Lung (tissue), 12 donors: ENCODE data around the gene ZSWIM1. TPM values are rescaled to one million over a fixed set of nuclear protein-coding genes. Genes with fewer than 3 reads are reported as not detected.
A peak's percentile ranks its signal among the peaks of the same experiment; 100 is the strongest.

ENCODE experiments used
- ATAC-seq: fragments of 200-7000 bp; cut with Tn5 transposase; one replicate; pipeline ENCODE4 v1.9.1; 2020; ENCODE audit warnings: moderate number of reproducible peaks; ENCODE audit not compliant: insufficient read depth, low FRiP score
- DNase-seq, 3 donors: peaks; one replicate each; pipeline ENCODE4 v3.0.0-alpha.2; 2013 to 2017
- H3K27ac ChIP-seq, 2 donors: one replicate each; pipeline ENCODE4 v1.5.1; 2013; ENCODE audit warnings: mild to moderate bottlenecking in 2 of 2, moderate library complexity in 2 of 2, control low read depth in 1 of 2, inconsistent platforms in 1 of 2, low read depth in 1 of 2, low read length in 1 of 2
- H3K27me3 ChIP-seq, 3 donors: one replicate each; pipeline ENCODE4 v1.5.1; 2013; ENCODE audit warnings: low read length in 2 of 3; ENCODE audit not compliant: control insufficient read depth in 3 of 3, insufficient read depth in 3 of 3
- H3K36me3 ChIP-seq, 4 donors: one replicate each; pipeline ENCODE4 v1.5.1; 2013; ENCODE audit warnings: low read length in 4 of 4, mild to moderate bottlenecking in 1 of 4, moderate library complexity in 1 of 4; ENCODE audit not compliant: control insufficient read depth in 4 of 4, insufficient read depth in 4 of 4
- H3K4me1 ChIP-seq, 5 donors: one replicate each; pipeline ENCODE4 v1.5.1; 2013; ENCODE audit warnings: low read length in 5 of 5, mild to moderate bottlenecking in 2 of 5, moderate library complexity in 1 of 5; ENCODE audit not compliant: control insufficient read depth in 5 of 5, insufficient read depth in 5 of 5
- H3K4me3 ChIP-seq: one replicate; pipeline ENCODE4 v1.5.1; 2013; ENCODE audit warnings: mild to moderate bottlenecking, control low read depth, moderate library complexity
- H3K9ac ChIP-seq, 2 donors: one replicate each; pipeline ENCODE4 v1.5.1; 2013; ENCODE audit warnings: low read length in 2 of 2, control low read depth in 1 of 2; ENCODE audit not compliant: insufficient read depth in 1 of 2
- H3K9me3 ChIP-seq, 4 donors: one replicate each; pipeline ENCODE4 v1.5.1; 2013; ENCODE audit warnings: low read length in 3 of 4, mild to moderate bottlenecking in 1 of 4, moderate library complexity in 1 of 4; ENCODE audit not compliant: control insufficient read depth in 4 of 4, insufficient read depth in 3 of 4
- CTCF ChIP-seq: IDR thresholded peaks from 2 replicates; pipeline ENCODE4 v1.5.1; 2012; ENCODE audit warnings: mild to moderate bottlenecking; ENCODE audit errors: control extremely low read depth, extremely low read depth
- WGBS, 2 donors: extraction: QIAGEN DNeasy Blood & Tissue Kit; methylation state at CpG; one replicate each; pipeline ENCODE4 v1.1.7; 2013; 5-methylcytosine and 5-hydroxymethylcytosine counted together
- polyA plus RNA-seq, 2 donors: library from polyadenylated mRNA; stranded (reverse); fragments of 200-250 nt; gene quantifications; one replicate each; pipeline ENCODE4 v1.2.1, GENCODE V29; 2013
- total RNA-seq, 2 donors: library from RNA; depleted of rRNA in 1 of 2; stranded (reverse); fragments of >200 nt in 1 of 2; gene quantifications; one replicate each; pipeline ENCODE4 v1.2.1, GENCODE V29; 2014 to 2021
- donor health status: control.
- donor health status: control.
- donor health status: Bipolar disorder and iron deficiency.
- donor health status: healthy.
- donor health status: DM: yes; HTN: yes; CAD: no.

ZSWIM1 gene
- total and polyA plus RNA-seq, 4 donors, result 3.7 to 11.1 (median 5.2) TPM

- DNase-seq, result peak; percentile 85 to 87 (median 86)
- ATAC-seq, result peak; percentile 13
- no peak for TF ChIP-seq CTCF
These were observed 53.1 kb downstream of the ZSWIM1 start for GRCh38 chr20:45934046-45934585.

More at GRCh38 chr20:45934046-45934585, 53.1 kb downstream of the ZSWIM1 start:
- Histone ChIP-seq H3K9ac (peak overlapping the region; percentile 83 to 92), H3K4me1 (peaks cover 0 to 9% (median 2%) of the 10 kb centered on the region in 5 donors), H3K4me3 (peak overlapping the region; percentile 57), H3K36me3 (peaks cover 7 to 20% (median 16%) of the 10 kb centered on the region in 4 donors), H3K27ac (peak overlapping the region; percentile 97 to 100), H3K27me3 (no peaks in the 10 kb centered on the region), H3K9me3 (no peaks in the 10 kb centered on the region)
- WGBS, 2 donors, result 0% methylated on average over 32 to 34 of the region's 34 CpGs

Other genes with a start within 250 kb of the ZSWIM1 start
- gene WFDC9, start 249.9 kb upstream of the ZSWIM1 start, total RNA-seq, result not detected
- not detected for gene WFDC9, start 249.9 kb upstream of the ZSWIM1 start, polyA plus RNA-seq
- gene WFDC11, start 211.0 kb upstream of the ZSWIM1 start, total RNA-seq, result not detected
- gene WFDC11, start 211.0 kb upstream of the ZSWIM1 start, polyA plus RNA-seq, result not detected
- gene WFDC13, start 179.2 kb upstream of the ZSWIM1 start, total RNA-seq, result under 1 TPM in 1 of 2 donors, not detected in 1; 0.17 TPM
- gene WFDC13, start 179.2 kb upstream of the ZSWIM1 start, polyA plus RNA-seq, result under 1 TPM; 0.03 to 0.10 TPM
- gene WFDC10B, start 176.2 kb upstream of the ZSWIM1 start, total RNA-seq, result 1 to 10 TPM in 1 of 2 donors, not detected in 1; 2.0 TPM
- gene WFDC10B, start 176.2 kb upstream of the ZSWIM1 start, polyA plus RNA-seq, result 1 to 10 TPM; 1.5 to 2.0 TPM
- not detected for gene SPINT4, start 158.9 kb upstream of the ZSWIM1 start, total RNA-seq
- gene SPINT4, start 158.9 kb upstream of the ZSWIM1 start, polyA plus RNA-seq, result not detected
- 1 to 10 TPM; 1.8 to 3.6 TPM for gene WFDC3, start 89.3 kb upstream of the ZSWIM1 start, total RNA-seq
- gene WFDC3, start 89.3 kb upstream of the ZSWIM1 start, polyA plus RNA-seq, result 10 to 100 TPM; 11.4 to 20.9 TPM
- gene DNTTIP1, start 89.3 kb upstream of the ZSWIM1 start, total RNA-seq, result 10 to 100 TPM; 21.1 to 38.5 TPM
- 10 to 100 TPM; 66.4 to 72.1 TPM for gene DNTTIP1, start 89.3 kb upstream of the ZSWIM1 start, polyA plus RNA-seq
- gene UBE2C, start 68.6 kb upstream of the ZSWIM1 start, total RNA-seq, result 1 to 10 TPM; 2.5 to 3.9 TPM
- 10 to 100 TPM in 1 of 2 donors, 1 to 10 TPM in 1; 7.2 to 17.0 TPM for gene UBE2C, start 68.6 kb upstream of the ZSWIM1 start, polyA plus RNA-seq
- gene TNNC2, start 53.9 kb upstream of the ZSWIM1 start, total RNA-seq, result under 1 TPM in 1 of 2 donors, not detected in 1; 0.54 TPM
- gene TNNC2, start 53.9 kb upstream of the ZSWIM1 start, polyA plus RNA-seq, result 1 to 10 TPM; 1.1 to 1.5 TPM
- gene SNX21, start 47.4 kb upstream of the ZSWIM1 start, total RNA-seq, result 10 to 100 TPM; 30.9 to 34.4 TPM
- 10 to 100 TPM; 15.9 to 16.2 TPM for gene SNX21, start 47.4 kb upstream of the ZSWIM1 start, polyA plus RNA-seq
- gene ACOT8, start 23.8 kb upstream of the ZSWIM1 start, total RNA-seq, result 10 to 100 TPM; 24.7 to 29.7 TPM
- 10 to 100 TPM; 34.0 to 34.3 TPM for gene ACOT8, start 23.8 kb upstream of the ZSWIM1 start, polyA plus RNA-seq
- gene ZSWIM3, start 23.6 kb upstream of the ZSWIM1 start, total RNA-seq, result 1 to 10 TPM; 3.7 to 5.2 TPM
- 1 to 10 TPM; 1.7 to 3.0 TPM for gene ZSWIM3, start 23.6 kb upstream of the ZSWIM1 start, polyA plus RNA-seq
- 1 to 10 TPM; 2.1 to 3.8 TPM for gene SPATA25, start 6.4 kb downstream of the ZSWIM1 start, total RNA-seq
- under 1 TPM; 0.77 to 0.97 TPM for gene SPATA25, start 6.4 kb downstream of the ZSWIM1 start, polyA plus RNA-seq
- gene NEURL2, start 10.0 kb downstream of the ZSWIM1 start, total RNA-seq, result 1 to 10 TPM; 5.8 to 8.3 TPM
- 1 to 10 TPM; 1.5 to 3.9 TPM for gene NEURL2, start 10.0 kb downstream of the ZSWIM1 start, polyA plus RNA-seq
- 100 to 1,000 TPM in 1 of 2 donors, 10 to 100 TPM in 1; 72.2 to 170 TPM for gene CTSA, start 10.1 kb downstream of the ZSWIM1 start, total RNA-seq
- gene CTSA, start 10.1 kb downstream of the ZSWIM1 start, polyA plus RNA-seq, result 100 to 1,000 TPM; 109 to 247 TPM
- gene PLTP, start 30.9 kb downstream of the ZSWIM1 start, total RNA-seq, result 10 to 100 TPM; 63.6 to 97.7 TPM
- 100 to 1,000 TPM in 1 of 2 donors, 10 to 100 TPM in 1; 26.9 to 125 TPM for gene PLTP, start 30.9 kb downstream of the ZSWIM1 start, polyA plus RNA-seq
- 10 to 100 TPM; 27.7 to 48.1 TPM for gene PCIF1, start 53.5 kb downstream of the ZSWIM1 start, total RNA-seq
- gene PCIF1, start 53.5 kb downstream of the ZSWIM1 start, polyA plus RNA-seq, result 10 to 100 TPM; 28.4 to 35.6 TPM
- gene ZNF335, start 91.0 kb downstream of the ZSWIM1 start, total RNA-seq, result 10 to 100 TPM; 19.0 to 23.6 TPM
- gene ZNF335, start 91.0 kb downstream of the ZSWIM1 start, polyA plus RNA-seq, result 10 to 100 TPM; 12.8 to 13.0 TPM
- gene MMP9, start 127.7 kb downstream of the ZSWIM1 start, total RNA-seq, result 10 to 100 TPM; 31.1 to 35.0 TPM
- 10 to 100 TPM in 1 of 2 donors, 1 to 10 TPM in 1; 3.1 to 47.7 TPM for gene MMP9, start 127.7 kb downstream of the ZSWIM1 start, polyA plus RNA-seq
- gene SLC12A5, start 148.0 kb downstream of the ZSWIM1 start, total RNA-seq, result under 1 TPM in 1 of 2 donors, not detected in 1; 0.52 TPM
- gene SLC12A5, start 148.0 kb downstream of the ZSWIM1 start, polyA plus RNA-seq, result not detected
- gene NCOA5, start 208.7 kb downstream of the ZSWIM1 start, total RNA-seq, result 10 to 100 TPM; 15.3 to 24.2 TPM
- gene NCOA5, start 208.7 kb downstream of the ZSWIM1 start, polyA plus RNA-seq, result 10 to 100 TPM; 11.1 to 14.9 TPM
- 10 to 100 TPM; 20.4 to 28.1 TPM for gene CD40, start 237.1 kb downstream of the ZSWIM1 start, total RNA-seq
- 10 to 100 TPM; 28.7 to 55.0 TPM for gene CD40, start 237.1 kb downstream of the ZSWIM1 start, polyA plus RNA-seq